ENCODE results near the gene CNTNAP2.

DNA sequence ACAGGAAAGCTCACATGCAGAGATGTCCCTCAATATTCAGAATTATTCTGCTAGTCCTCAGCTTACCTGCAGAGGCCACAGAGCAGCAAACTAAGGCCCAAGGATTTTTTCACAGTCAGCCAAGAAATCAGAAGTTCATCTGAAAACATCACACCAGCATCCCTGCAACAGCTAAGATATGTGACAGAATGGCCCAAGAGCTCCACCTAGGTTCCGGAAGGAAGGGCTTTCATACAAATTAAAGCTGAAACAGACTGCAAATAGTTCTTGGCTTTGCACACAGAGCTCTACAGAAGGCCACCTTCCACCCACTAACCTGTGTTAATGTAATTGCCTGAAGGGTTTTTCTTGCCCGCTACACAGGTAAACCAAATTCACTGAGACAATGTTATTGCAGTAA lies 2035.2 kb downstream of the CNTNAP2 start:
- TF ChIP-seq, protein P1, sequence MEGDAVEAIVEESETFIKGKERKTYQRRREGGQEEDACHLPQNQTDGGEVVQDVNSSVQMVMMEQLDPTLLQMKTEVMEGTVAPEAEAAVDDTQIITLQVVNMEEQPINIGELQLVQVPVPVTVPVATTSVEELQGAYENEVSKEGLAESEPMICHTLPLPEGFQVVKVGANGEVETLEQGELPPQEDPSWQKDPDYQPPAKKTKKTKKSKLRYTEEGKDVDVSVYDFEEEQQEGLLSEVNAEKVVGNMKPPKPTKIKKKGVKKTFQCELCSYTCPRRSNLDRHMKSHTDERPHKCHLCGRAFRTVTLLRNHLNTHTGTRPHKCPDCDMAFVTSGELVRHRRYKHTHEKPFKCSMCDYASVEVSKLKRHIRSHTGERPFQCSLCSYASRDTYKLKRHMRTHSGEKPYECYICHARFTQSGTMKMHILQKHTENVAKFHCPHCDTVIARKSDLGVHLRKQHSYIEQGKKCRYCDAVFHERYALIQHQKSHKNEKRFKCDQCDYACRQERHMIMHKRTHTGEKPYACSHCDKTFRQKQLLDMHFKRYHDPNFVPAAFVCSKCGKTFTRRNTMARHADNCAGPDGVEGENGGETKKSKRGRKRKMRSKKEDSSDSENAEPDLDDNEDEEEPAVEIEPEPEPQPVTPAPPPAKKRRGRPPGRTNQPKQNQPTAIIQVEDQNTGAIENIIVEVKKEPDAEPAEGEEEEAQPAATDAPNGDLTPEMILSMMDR (conservative IDR thresholded peaks at IDR 0.05; ENCODE audit: low read length) = peak; percentile 30; the same call in 1 of the 2 replicates
- no peak for TF ChIP-seq EZH2phosphoT487 (IDR thresholded peaks at IDR 0.05; ENCODE audit: borderline replicate concordance, low read depth, low read length)
